Measurements from ENCODE around the gene UBTD2.
"Not testable (repeated sequence)": the region's sequence is repeated elsewhere in the genome, so short reads cannot be mapped to it uniquely, and the experiment has no call there.

Gene UBTD2

DNA sequence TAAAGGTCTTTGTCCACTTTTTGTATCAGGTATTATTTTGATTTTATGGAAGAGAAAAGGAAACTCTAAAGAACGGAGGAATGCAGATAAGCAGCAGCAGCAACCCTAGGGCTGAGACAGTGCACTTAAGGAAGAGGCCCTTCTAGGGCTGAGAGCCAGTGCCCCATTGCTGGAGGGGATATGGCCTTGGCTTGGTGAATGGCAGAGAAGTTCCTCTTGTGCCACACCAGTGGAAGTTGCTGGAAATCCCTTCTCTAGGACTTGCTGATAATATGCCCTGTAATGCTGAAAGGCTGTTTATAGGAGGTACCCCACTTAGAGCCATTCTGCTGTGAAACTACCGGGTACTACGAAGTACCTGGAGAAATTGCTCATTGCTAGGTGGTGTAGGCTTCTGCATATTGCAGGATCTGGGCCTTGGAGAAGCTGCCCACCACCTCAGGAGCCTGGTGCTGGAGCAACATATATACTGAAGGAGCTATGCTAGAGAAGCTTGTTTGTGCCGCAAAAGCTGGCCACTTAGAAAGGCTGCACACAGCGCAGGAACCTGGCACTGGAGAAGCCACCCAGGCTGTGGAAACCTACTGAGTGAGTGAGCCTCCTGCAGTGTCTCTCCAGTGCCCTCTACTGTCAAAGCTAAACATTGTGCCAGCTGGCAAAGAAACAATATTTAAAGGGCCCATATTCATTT, 9.6 kb upstream of the UBTD2 start:
- DNase-seq, result peak in 54 of 58 donors; percentile 3 to 84 (median 52)

DNA sequence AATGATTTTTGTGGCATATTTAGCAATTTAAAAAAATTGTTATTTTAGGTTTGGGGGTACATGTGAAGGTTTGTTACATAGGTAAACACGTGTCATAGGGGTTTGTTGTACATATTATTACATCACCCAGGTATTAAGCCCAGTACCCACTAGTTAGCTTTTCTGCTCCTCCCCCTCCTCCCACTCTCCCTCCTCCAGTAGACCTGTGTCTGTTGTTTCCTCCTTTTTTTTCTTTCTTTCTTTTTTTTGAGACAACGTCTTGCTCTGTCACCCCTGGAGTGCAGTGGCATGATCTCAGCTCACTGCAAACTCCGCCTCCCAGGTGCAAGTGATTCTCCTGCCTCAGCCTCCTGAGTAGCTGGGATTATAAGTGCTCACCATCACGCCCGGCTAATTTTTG, 8.3 kb upstream of the UBTD2 start:
- DNase-seq, result not testable (repeated sequence)

DNA sequence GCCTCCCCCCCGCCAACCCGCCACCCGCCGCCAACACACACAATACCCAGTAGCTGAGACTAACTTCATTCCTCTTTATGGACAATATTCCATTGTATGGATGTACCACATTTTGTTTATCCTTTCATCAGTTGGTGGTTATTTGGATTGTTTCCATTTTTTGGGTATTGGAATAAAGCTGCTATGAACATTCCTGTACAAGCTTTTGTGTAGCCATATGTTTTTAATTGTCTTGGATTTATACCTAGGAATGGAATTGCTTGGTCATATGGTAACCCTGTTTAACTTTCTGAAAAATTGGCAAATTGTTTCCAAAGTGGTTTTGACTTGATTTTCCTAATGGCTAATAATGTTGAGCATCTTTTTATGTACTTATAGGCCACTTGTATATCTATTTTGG, 4.9 kb upstream of the UBTD2 start:
- DNase-seq, result no peak

DNA sequence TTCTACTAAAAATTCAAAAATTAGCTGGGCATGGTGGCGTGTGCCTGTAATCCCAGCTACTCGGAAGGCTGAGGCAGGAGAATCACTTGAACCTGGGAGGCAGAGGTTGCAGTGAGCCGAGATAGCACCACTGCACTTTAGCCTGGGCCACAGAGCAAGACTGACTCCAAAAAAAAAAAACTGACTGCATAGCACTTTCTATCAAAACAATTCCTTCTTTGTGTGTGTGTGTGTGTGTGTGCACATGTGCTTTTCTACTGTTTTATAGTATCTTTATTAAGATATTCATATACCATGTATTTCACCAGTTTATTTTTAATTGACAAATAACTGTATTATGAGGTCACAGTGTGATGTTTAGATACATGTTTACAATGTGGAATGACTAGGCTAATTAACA, 3.6 kb upstream of the UBTD2 start:
- DNase-seq, result not testable (repeated sequence)

DNA sequence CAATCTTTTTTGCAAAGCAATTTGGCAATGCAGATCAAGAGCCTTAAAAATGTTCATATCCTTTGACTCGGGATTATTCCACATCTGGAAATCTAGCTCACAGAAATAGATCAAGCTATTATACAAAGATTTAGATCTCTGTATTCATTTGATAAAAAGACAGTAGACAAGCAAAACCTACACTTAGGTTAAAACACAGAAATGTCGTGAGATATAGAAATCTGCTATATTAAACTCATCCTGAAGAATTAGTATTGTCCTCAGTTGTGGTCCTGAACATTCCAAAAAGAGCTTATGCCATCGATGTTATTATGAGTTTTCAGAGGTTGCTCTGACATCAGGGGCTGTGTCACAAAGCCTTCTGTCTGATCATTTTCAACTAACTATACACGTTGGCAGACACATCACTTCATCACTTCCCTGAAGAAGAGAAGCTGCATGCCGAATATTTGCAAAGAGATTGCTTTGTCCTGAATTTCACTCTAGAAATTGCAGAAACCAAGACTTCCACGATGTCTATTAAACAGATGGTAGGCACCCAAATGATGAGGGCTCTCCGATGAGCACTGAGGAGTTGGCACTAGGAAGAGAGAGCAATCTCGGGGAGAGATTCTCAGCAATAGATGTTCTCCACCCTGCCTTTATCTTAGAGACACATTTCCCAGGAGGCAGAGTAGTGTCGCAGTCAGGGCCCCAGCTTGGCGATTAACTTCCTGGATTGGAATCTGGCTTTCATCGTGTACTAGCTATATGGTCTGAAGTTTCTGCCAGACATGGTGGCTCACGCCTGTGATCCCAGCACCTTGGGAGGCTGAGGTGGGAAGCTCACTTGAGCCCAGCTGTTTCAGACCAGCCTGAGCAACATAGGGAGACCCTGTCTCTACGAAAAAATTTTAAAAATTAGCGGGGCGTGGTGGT, 1.9 kb upstream of the UBTD2 start:
- peak in 1 of 58 donors; percentile 7 for DNase-seq

DNA sequence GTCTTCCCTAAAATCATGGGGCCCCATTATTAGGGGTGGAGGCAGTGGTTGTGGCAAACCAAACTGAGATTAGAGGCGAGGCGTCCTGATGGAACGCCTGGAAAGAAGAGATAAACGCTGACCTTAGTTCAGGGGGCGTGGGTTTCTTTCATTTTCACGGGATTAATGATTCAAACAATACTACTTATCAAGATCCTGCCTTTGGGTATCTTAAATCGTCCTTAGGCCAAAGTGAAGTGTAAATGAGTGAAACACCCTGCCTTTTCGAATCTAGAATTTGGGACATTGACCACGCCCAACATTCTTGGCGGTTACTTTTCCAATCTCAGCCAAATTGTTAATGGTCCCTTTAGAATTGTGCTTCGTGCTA, 1.0 kb upstream of the UBTD2 start:
- peak in 2 of 58 donors; percentile 28 to 38 for DNase-seq

DNA sequence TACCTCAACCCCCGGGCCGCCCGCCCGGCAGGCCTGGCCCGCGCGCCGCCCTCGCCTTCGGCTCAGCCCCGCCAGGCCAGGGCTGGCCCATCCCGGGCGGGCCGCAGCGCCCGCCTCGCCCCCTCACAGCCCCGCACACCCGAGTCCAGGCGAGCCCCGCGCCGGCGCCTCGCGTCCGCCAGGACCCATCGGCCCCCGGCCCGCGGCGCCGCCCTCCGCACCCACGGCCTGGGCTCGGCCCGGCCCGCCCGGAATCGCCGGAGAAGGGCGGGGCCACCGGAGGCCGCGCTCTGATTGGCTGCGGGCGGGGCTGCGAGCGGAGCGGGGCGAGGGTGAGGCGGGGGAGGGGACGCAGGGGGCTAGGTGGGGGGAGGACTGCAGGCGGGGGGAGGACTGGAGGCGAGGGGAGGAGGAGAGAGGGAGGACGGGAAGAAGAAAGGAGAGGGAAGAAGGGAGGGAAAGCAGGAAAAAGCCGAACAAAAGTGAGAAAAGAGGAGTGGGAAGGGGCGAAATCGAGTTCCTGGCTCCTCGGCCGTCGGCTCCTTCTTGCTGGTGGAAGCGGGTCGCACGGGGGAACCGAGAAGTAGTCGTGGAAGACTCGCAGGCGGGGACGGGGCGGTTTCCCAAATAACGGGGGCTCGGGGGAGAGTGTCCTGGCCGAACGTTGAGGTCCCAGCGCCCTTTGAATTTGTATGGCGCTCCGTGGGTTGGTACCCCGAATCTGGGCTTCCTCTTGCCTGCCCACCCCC, 472 bp upstream of the UBTD2 start:
- peak in 55 of 58 donors; percentile 33 to 89 (median 76) for DNase-seq

DNA sequence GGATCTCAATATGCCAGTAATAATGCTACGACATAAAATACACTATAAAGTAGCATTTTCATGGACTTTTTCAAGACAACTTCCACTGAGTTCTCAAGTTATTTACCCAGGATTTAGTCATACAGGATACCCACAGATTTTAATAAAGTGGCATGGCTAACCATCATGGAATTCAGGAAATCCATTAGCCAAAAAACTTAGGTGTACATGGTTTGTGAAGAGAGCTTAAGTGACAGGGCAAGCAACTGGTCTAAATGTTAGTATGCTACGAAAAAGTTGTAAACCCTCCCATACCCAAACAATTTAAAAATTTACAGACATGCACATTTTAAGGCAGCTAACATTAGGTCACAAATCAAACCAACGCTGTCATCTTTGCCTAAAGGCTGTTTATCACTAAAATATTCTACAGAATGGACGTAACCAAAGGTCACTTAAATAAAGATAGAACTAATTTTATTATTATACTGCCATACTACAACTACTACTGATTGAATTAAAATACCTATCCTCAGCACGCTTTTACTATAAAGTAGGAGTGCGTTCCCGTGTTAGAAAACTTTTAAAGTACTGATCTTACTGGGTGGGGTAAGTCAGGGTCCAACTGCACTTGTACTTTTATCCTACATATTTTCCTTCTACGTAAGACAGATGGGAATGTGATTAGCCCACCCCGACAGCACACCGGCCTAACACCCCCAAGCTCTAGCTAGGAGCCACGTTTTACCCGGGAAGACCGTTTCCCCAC, 1.1 kb downstream of the UBTD2 start:
- no peak for DNase-seq

DNA sequence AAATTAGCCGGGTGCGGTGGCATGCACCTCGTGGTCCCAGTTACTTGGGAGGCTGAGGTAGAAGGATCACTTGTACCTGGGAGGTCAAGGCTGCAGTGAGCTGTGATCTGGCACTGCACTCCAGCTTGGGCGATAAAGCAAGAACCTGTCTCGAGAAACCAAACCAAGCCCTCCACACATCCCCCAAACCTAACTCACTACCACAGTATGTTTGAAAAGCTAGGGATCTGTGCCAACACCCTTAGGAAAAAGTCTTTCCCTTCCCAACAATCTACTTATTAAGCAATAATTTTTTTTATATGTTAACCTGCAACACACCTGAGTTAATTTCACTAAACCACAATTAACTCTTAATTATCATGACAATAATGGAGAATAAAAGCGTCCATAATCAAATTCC, 2.2 kb downstream of the UBTD2 start:
- no peak for DNase-seq

DNA sequence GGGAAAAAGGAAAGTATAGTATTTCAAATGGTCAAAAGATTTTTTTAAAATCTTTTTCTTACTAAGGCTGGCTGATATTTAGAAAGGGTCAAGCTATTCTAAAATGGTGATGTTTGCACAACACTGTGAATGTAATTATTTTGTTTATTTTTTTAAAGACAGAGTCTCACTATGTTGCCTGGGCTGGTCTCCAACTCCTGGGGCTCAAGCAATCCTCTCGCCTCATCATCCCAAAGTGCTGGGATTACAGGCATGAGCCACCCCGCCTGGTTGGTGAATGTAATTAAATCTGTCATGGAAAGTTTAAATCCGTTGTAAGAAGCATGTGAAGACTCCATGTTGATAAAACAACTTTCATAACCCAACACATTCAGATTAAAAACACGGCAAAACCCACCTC, 2.6 kb downstream of the UBTD2 start:
- no peak for DNase-seq

DNA sequence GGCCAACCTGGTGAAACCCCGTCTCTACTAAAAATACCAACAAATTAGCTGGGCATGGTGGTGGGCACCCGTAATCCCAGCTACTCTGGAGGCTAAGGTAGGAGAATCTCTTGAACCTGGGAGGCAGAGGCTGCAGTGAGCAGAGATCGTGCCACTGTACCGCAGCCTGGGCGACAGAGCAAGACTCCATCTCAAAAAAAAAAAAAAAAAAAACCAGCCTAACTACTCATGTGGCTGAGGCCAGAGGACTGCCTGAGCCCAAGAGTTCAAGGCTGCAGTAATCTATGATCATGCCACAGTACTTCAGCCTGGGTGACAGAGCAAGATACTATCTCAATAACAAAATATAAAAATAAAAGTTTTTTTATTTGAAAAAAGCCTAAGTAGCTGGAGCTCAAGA, 3.2 kb downstream of the UBTD2 start:
- DNase-seq, result no peak

DNA sequence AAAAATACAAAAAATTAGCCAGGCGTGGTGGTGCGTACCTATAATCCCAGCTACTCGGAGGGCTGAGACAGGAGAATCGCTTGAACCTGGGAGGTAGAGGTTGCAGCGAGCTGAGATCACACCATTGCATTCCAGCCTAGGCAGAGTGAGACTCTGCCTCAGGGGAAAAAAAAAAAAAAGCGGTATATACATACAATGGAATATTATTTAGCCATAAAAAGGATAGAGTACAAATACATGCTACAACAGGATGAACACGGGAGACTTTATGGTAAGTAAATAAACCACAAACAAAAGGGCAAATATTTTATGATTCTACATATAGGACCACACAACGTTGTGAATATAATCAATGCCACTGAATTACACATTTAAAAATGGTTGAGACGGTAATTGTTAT, 5.2 kb downstream of the UBTD2 start:
- no peak for DNase-seq

DNA sequence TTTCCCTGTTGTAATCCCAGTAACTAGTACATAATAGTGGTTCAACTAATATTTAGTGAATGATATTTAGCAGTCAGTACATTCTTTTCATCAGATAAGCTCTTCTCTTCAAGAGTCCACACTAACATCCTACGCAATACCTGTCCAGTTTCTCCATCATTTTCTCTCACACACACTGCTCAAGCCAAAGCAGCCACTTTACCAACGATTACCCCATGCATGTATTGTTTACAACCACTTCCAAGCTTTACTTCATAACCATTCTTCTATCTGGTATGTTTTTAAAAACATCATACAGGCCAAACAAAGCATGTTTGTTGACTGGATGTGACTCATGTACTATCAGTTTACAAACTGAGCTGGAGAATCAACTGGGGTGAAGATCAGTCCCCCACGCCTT, 7.3 kb downstream of the UBTD2 start:
- DNase-seq, result no peak

DNA sequence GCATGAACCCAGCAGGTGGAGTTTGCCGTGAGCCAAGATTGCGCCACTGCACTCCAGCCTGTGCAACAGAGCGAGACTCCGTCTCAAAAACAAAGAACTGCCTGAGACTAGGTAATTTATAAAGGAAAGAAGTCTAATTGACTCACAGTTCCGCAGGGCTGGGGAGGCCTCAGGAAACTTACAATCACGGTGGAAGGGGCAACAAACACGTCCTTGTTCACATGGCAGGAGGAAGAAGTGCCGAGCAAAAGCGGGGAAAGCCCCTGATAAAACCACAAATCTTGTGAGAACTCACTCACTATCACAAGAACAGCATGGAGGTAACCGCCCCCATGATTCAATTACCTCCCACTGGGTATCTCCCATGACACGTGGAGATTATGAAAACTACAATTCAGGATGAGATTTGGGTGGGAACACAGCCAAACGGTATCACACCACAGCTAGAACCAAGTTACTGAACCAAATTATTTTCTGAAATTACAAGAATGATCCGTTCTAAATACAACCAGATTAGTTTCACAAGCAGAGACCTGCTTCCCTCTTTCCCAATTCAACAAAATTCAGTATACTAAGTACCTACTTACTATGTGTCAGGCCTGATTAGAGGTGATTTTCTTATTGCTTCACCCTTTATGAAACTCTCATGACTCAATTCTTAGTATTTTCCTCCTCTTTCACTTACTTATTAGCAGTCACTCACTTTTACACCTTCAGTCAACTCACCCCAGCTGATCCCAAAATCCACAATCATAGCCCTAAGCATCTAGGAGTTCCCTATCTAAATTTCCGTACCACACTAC, 8.4 kb downstream of the UBTD2 start:
- no peak for DNase-seq

DNA sequence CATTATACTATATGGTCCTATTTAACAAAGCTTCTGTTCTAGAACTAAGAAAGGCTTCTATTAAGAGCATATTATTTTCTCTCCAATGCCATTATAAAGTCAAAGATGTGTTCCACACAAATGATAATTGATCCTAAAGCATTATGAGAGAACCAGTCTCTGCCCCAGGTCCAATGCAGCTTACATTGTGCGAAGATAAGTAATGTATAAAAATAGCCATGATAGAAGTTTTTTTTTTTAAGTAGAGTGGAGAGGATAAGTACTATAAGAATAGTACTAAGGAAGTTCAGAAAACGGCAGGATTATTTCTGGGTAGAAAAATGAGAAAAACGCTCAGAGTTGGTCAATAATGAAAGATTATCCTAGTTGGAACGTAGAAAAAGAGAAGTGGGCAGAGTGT, 15.6 kb downstream of the UBTD2 start:
- no peak for DNase-seq

DNA sequence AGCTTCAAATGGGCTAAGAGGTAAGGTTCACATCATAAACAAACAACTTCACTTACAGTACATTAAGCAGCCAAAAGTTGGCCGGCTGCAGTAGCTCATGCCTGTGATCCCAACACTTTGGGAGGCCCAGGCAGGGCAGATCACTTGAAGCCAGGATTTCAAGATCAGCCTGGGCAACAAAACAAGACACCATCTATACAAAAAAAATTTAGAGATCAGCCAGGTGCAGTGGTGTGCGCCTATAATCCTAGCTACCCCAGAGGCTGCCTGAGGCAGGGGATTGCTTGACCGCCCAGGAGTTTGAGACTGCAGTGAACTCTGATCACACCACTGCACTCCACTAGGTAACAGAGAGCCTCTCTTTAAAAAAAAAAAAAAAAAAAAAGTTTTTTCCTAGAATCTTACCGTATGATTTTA, 16.9 kb downstream of the UBTD2 start:
- DNase-seq, result no peak

DNA sequence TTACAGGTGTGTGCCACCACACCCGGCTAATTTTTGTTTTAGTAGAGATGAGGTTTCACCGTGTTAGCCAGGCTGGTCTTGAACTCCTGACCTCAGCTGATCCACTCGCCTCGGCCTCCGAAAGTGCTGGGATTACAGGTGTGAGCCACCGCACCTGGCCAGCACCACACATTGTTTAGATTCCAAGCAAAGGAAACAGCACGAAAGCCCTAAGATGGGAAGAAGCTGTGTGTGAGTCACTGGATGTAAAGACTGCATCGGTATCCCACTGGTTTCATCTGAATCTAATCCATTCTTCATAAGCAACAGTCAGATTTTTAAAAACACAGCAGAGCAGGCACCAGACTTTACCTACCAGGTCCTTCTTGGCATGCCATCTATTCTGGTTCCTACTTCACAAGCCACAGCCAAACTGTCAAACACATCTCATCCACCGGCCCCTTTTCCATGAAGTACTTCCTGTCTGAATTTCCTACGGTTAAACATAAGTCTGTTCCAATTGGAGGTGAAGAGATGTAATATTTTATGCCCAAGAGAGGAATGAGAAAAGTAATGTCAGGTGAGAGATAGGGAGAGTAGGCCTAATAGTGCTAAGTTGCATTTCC, 17.4 kb downstream of the UBTD2 start:
- no peak for DNase-seq

DNA sequence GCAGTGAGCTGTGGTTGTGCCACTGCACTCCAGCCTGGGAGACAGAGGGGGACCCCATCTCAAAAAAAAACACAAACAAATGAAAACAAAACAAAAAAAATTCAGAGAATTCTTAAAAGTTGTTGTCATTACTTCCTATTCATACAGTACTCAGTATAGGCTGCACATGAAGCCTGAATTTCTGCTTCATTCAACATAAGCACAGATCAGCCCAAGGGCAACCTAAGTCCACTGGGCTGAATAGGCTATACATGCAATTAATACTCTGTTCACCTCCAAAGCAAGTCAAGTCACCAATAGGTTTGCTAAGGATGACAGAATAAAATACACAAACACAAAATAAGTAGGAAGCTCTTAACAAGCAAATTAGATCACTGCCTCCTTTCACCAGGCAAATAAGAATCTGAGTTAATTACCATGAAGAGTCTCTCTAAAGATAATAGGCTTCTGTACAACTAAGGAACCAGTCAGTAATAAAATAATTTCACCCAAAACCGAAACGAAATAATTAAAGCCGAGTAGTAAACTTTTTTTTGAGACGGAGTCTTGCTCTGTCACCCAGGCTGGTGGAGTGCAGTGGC, 18.7 kb downstream of the UBTD2 start:
- no peak for DNase-seq

DNA sequence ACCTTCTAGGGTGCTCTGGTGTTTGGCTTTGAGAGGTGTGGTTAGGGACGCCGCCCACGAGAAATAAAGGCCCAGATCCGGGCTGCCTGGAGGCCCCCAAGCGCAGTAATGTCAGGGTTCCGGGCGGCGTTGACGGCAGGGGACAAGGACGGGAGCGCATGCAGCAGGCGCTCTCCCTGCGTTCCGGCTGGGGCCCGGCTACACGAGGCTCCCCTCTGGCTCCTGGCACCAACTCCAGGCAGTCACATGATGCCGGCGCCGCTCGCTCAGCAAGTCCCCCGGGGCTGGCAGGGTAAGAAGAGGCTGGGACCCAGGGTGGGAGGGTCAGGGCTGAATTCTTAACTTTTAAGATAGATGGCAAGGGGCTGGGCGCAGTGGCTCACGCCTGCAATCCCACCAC, 28.1 kb downstream of the UBTD2 start:
- DNase-seq, result no peak

DNA sequence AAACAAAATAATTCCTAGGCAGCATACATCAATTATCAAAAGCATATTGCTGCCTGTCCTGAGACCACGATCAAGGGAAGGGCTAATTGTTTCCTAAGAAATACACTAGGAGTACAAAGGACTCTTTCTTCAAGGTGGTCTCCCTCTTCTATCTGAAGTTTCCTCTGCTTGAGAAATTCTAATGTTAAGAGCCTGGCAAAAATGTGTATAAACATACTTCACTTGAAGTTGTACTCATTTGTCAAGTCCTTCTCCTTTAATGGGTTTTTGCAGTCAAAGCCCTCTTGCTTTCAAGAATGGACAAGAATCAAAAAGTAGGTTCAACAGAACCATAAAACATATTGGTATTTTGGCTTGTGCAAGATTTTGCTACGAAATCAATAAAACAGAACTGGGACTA, 31.1 kb downstream of the UBTD2 start:
- DNase-seq, result no peak

Data from anterior cingulate cortex (tissue), 58 donors.